Inferior parietal cortex (tissue), 1 donor: ENCODE data around the gene PLSCR4.

Experiments used
- DNase-seq: peaks from one replicate; pipeline ENCODE4 v3.0.0-alpha.2; 2016; ENCODE audit errors: extremely low spot score

Gene PLSCR4

GRCh38 chr3:146195030-146195429 is 55.9 kb downstream of the PLSCR4 start:
- DNase-seq: no peak

- no peak for DNase-seq
Observed at GRCh38 chr3:146191051-146191450, 59.9 kb downstream of the PLSCR4 start.

- DNase-seq: peak; percentile 74
Observed at GRCh38 chr3:146189519-146190173, 61.3 kb downstream of the PLSCR4 start.

GRCh38 chr3:146187334-146187950 is 63.5 kb downstream of the PLSCR4 start:
- peak; percentile 67 for DNase-seq

- DNase-seq: no peak
Observed at GRCh38 chr3:146184241-146185015, 66.5 kb downstream of the PLSCR4 start.

- DNase-seq: no peak
Observed at GRCh38 chr3:146181216-146181615, 69.7 kb downstream of the PLSCR4 start.

- DNase-seq: no peak
Observed at GRCh38 chr3:146180376-146180775, 70.5 kb downstream of the PLSCR4 start.

GRCh38 chr3:146178006-146178689 is 72.8 kb downstream of the PLSCR4 start:
- DNase-seq: no peak

GRCh38 chr3:146177519-146177918 is 73.4 kb downstream of the PLSCR4 start:
- DNase-seq: no peak

- no peak for DNase-seq
Observed at GRCh38 chr3:146177072-146177471, 73.8 kb downstream of the PLSCR4 start.

GRCh38 chr3:146172586-146172985 is 78.3 kb downstream of the PLSCR4 start:
- DNase-seq: no peak

GRCh38 chr3:146170591-146170990 is 80.3 kb downstream of the PLSCR4 start:
- DNase-seq: no peak

GRCh38 chr3:146169891-146170290 is 81.0 kb downstream of the PLSCR4 start:
- no peak for DNase-seq

GRCh38 chr3:146166826-146167225 is 84.1 kb downstream of the PLSCR4 start:
- DNase-seq: no peak

GRCh38 chr3:146166415-146166821 is 84.5 kb downstream of the PLSCR4 start:
- DNase-seq: no peak

- no peak for DNase-seq
Observed at GRCh38 chr3:146165877-146166276, 85.0 kb downstream of the PLSCR4 start.

GRCh38 chr3:146164971-146165769 is 85.7 kb downstream of the PLSCR4 start:
- no peak for DNase-seq

- no peak for DNase-seq
Observed at GRCh38 chr3:146164506-146164905, 86.4 kb downstream of the PLSCR4 start.

- no peak for DNase-seq
Observed at GRCh38 chr3:146164071-146164470, 86.8 kb downstream of the PLSCR4 start.

- no peak for DNase-seq
Observed at GRCh38 chr3:146163584-146163983, 87.3 kb downstream of the PLSCR4 start.

GRCh38 chr3:146162561-146162960 is 88.3 kb downstream of the PLSCR4 start:
- no peak for DNase-seq

GRCh38 chr3:146161663-146162002 is 89.3 kb downstream of the PLSCR4 start:
- DNase-seq: no peak
